SK-N-SH (cell line): ENCODE data around the gene RNPEPL1. TPM values are rescaled to one million over a fixed set of nuclear protein-coding genes. Genes with fewer than 3 reads are reported as not detected.

Experiments used
- CTCF ChIA-PET: fragments of 300-600, 350-600 bp; formaldehyde crosslinking; extraction: SDS; loops from one replicate; lab custom pipeline; 2021; lab: Yijun Ruan, JAX
- POLR2A ChIA-PET: fragments of 350-600 bp; sonication (Branson Sonifier 250); formaldehyde crosslinking; extraction: SDS; loops from one replicate; lab custom pipeline; 2020; ENCODE audit warnings: antibody characterized with exemption, inconsistent platforms; lab: Yijun Ruan, JAX
- DNase-seq: peaks from one replicate; pipeline ENCODE4 v3.0.0; 2012
- H2AFZ ChIP-seq: fragments of 200-600 bp; sonication (generic); 2 replicates; pipeline ENCODE4 v1.8.1; 2016; ENCODE audit warnings: antibody characterized with exemption, mild to moderate bottlenecking, low read depth
- H3F3A ChIP-seq: fragments of 200-600 bp; sonication (generic); replicated peaks from 2 replicates; pipeline ENCODE3; 2016; ENCODE audit warnings: antibody characterized with exemption, mild to moderate bottlenecking; ENCODE audit not compliant: insufficient read depth
- H3K27ac ChIP-seq, 2 experiments: fragments of 200-500 bp in 1 of 2; fragments of 200-600 bp in 1 of 2; sonication (Bioruptor generic) in 1 of 2; sonication (generic), shearing (Covaris generic) in 1 of 2; 2 replicates each; pipeline versions ENCODE4 v1.5.1 to v1.6.1; 2014 to 2016; ENCODE audit warnings: low read depth in 2 of 2, inconsistent platforms in 1 of 2, low read length in 1 of 2, mild to moderate bottlenecking in 1 of 2, mixed read lengths in 1 of 2
- H3K27me3 ChIP-seq: fragments of 200-600 bp; sonication (generic), shearing (Covaris generic); 2 replicates; pipeline ENCODE4 v1.6.1; 2016; ENCODE audit warnings: mixed run types; ENCODE audit not compliant: insufficient read depth
- H3K36me3 ChIP-seq, 2 experiments: fragments of 200-500 bp in 1 of 2; fragments of 200-600 bp in 1 of 2; sonication (Bioruptor generic) in 1 of 2; sonication (generic) in 1 of 2; replicated peaks in 1 of 2; 2 replicates each; pipeline versions ENCODE3 to v1.5.1; 2014 to 2016; ENCODE audit warnings: low read length in 1 of 2, mild to moderate bottlenecking in 1 of 2; ENCODE audit not compliant: insufficient read depth in 2 of 2, control insufficient read depth in 1 of 2
- H3K4me1 ChIP-seq, 2 experiments: fragments of 200-500 bp in 1 of 2; fragments of 200-600 bp in 1 of 2; sonication (Bioruptor generic) in 1 of 2; sonication (generic), shearing (Covaris generic) in 1 of 2; 2 replicates each; pipeline versions ENCODE4 v1.5.1 to v1.6.1; 2014 to 2016; ENCODE audit warnings: low read depth in 1 of 2, low read length in 1 of 2, mixed run types in 1 of 2; ENCODE audit not compliant: insufficient read depth in 2 of 2, control insufficient read depth in 1 of 2
- H3K4me2 ChIP-seq: fragments of 200-600 bp; sonication (generic), shearing (Covaris generic); 2 replicates; pipeline ENCODE4 v1.6.1; 2017; ENCODE audit warnings: mixed run types
- H3K4me3 ChIP-seq, 2 experiments: fragments of 200-500 bp in 1 of 2; fragments of 200-600 bp in 1 of 2; sonication (Bioruptor generic) in 1 of 2; sonication (generic), shearing (Covaris generic) in 1 of 2; 2 replicates each; pipeline versions ENCODE4 v1.5.1 to v1.8.1; 2014 to 2016; ENCODE audit warnings: low read depth in 2 of 2, inconsistent platforms in 1 of 2, low read length in 1 of 2, mild to moderate bottlenecking in 1 of 2, mixed read lengths in 1 of 2, moderate library complexity in 1 of 2
- H3K79me2 ChIP-seq: fragments of 200-600 bp; sonication (generic); 2 replicates; pipeline ENCODE4 v1.8.1; 2017; ENCODE audit warnings: mild to moderate bottlenecking; ENCODE audit not compliant: insufficient read depth
- H3K9ac ChIP-seq: fragments of 200-600 bp; sonication (generic); 2 replicates; pipeline ENCODE4 v1.6.1; 2017; ENCODE audit warnings: mixed run types
- H3K9me2 ChIP-seq: fragments of 200-600 bp; sonication (generic); 2 replicates; pipeline ENCODE4 v1.6.1; 2017; ENCODE audit warnings: mixed run types
- H3K9me3 ChIP-seq: fragments of 200-600 bp; sonication (generic); 2 replicates; pipeline ENCODE4 v1.6.1; 2017; ENCODE audit warnings: mixed run types, mild to moderate bottlenecking, moderate library complexity
- H4K20me1 ChIP-seq: fragments of 200-600 bp; sonication (generic); 2 replicates; pipeline ENCODE4 v1.6.1; 2017; ENCODE audit warnings: mild to moderate bottlenecking, mixed run types; ENCODE audit not compliant: insufficient read depth
- CHD2 ChIP-seq: fragments of 150-350 bp; IDR thresholded peaks from 2 replicates; pipeline ENCODE4 v1.6.1; 2018; ENCODE audit warnings: low read length; ENCODE audit not compliant: partially characterized antibody
- ELF1 ChIP-seq: IDR thresholded peaks from 2 replicates; pipeline ENCODE4 v1.4.0; 2012
- EP300 ChIP-seq, 2 experiments: IDR thresholded peaks; 2 replicates each; pipeline versions ENCODE4 v1.4.0 to v1.6.1; 2012; ENCODE audit warnings: borderline replicate concordance in 1 of 2, low read depth in 1 of 2, low read length in 1 of 2
- FOXJ3 ChIP-seq: sonication (generic); formaldehyde crosslinking; IDR thresholded peaks from 2 replicates; pipeline ENCODE4 v1.5.1; 2020; ENCODE audit warnings: mild to moderate bottlenecking, missing genetic modification reagents
- FOXM1 ChIP-seq: IDR thresholded peaks from 2 replicates; pipeline ENCODE4 v1.4.0; 2012; ENCODE audit warnings: low read depth, mild to moderate bottlenecking
- GABPA ChIP-seq: IDR thresholded peaks from 2 replicates; pipeline ENCODE4 v1.4.0; 2012; ENCODE audit warnings: low read depth, mild to moderate bottlenecking
- JUND ChIP-seq: IDR thresholded peaks from 2 replicates; pipeline ENCODE4 v1.4.0; 2012
- MEF2A ChIP-seq: IDR thresholded peaks from 2 replicates; pipeline ENCODE4 v1.4.0; 2012; ENCODE audit warnings: low read depth, borderline replicate concordance
- NRF1 ChIP-seq: IDR thresholded peaks from 2 replicates; pipeline ENCODE4 v1.6.1; 2012; ENCODE audit warnings: low read depth, mild to moderate bottlenecking, low read length
- POLR2AphosphoS5 ChIP-seq: IDR thresholded peaks from 2 replicates; pipeline ENCODE4 v1.6.1; 2012; ENCODE audit warnings: low read depth, low read length
- RAD21 ChIP-seq: IDR thresholded peaks from 2 replicates; pipeline ENCODE4 v1.6.1; 2012; ENCODE audit warnings: mild to moderate bottlenecking, low read length
- SMC3 ChIP-seq: IDR thresholded peaks from 2 replicates; pipeline ENCODE4 v1.6.1; 2012; ENCODE audit warnings: low read depth, low read length, improper control_type of control experiment
- TAF1 ChIP-seq: IDR thresholded peaks from 2 replicates; pipeline ENCODE4 v1.6.1; 2012; ENCODE audit warnings: low read depth, mild to moderate bottlenecking, low read length, moderate library complexity, borderline replicate concordance
- TCF12 ChIP-seq: IDR thresholded peaks from 2 replicates; pipeline ENCODE4 v1.4.0; 2012
- TEAD4 ChIP-seq: IDR thresholded peaks from 2 replicates; pipeline ENCODE4 v1.4.0; 2012; ENCODE audit warnings: mild to moderate bottlenecking, borderline replicate concordance; ENCODE audit not compliant: insufficient read depth
- YY1 ChIP-seq: IDR thresholded peaks from 2 replicates; pipeline ENCODE4 v1.4.0; 2012; ENCODE audit warnings: low read depth, mild to moderate bottlenecking
- WGBS: methylation state at CpG from one replicate; pipeline ENCODE4 v1.1.6; 2017; ENCODE audit warnings: low lambda C conversion rate; 5-methylcytosine and 5-hydroxymethylcytosine counted together
- polyA plus RNA-seq, 3 experiments: library from polyadenylated mRNA; depleted of rRNA; stranded (reverse); fragments of >200 nt; gene quantifications; 2 replicates each; pipeline ENCODE4 v1.2.3, GENCODE V29; 2012
- TF ChIP-seq, protein P1 (sequence below): IDR thresholded peaks from 2 replicates; pipeline ENCODE4; 2012
- TF ChIP-seq, protein P2 (sequence below): IDR thresholded peaks from 2 replicates; pipeline ENCODE4 v1.4.0; 2012; ENCODE audit warnings: low read depth
- TF ChIP-seq, protein P3 (sequence below): IDR thresholded peaks from 2 replicates; pipeline ENCODE4 v1.6.1; 2012; ENCODE audit warnings: mild to moderate bottlenecking, low read depth, low read length, moderate library complexity
- TF ChIP-seq, protein P4 (sequence below): fragments of 150-350 bp; IDR thresholded peaks from 2 replicates; pipeline ENCODE4 v1.6.1; 2017; ENCODE audit warnings: antibody characterized with exemption, low read length, low read depth, borderline replicate concordance
- TF ChIP-seq, protein P5 (sequence below): fragments of 150-350 bp; IDR thresholded peaks from 2 replicates; pipeline ENCODE4 v1.6.1; 2016; ENCODE audit warnings: mild to moderate bottlenecking, low read depth, low read length
- TF ChIP-seq, protein P6 (sequence below): IDR thresholded peaks from 2 replicates; pipeline ENCODE4 v1.4.0; 2012; ENCODE audit warnings: low read depth, borderline replicate concordance

The RNPEPL1 gene
- polyA plus RNA-seq, 1 of the 3 experiments (the other 2 are of a cell fraction) = 14.3 TPM

DNA sequence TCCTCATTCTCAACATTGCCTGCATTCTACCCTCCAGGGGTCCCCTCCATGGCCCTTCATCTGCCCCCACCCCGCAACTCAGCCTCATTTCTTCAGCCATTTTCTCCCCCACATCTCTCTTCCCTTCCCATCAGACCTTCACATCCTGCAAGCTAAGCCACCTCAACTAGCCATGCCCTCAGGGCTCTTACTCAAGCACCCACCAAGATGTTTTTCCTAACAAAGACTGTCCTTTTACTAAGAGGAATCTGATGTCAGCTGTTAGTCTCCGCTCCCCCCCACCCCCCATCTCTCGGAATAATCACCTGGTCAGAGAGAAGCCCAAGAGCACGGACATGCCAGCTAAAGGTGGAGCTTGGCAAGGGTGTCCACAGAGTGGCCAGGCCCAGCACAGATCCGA is 13.5 kb downstream of the RNPEPL1 start:
- H3K9me2 ChIP-seq = no peaks in the 10 kb centered on the region
- no peak overlapping the region for H3K4me3 ChIP-seq
- POLR2A ChIA-PET = no interaction called here
- CTCF ChIA-PET = interaction anchor here (0.9 kb wide), 1 partner anchor 18 kb away, joined by 3 read pairs; no protein-coding TSS in a partner anchor
- H3F3A ChIP-seq = peaks cover 3% of the 10 kb centered on the region
- no peak overlapping the region for H3K4me2 ChIP-seq
- TF ChIP-seq FOXJ3 (CRISPR knock-in tag) = no peak
- no peak for TF ChIP-seq POLR2AphosphoS5
- no peak for TF ChIP-seq TCF12
- no peak for TF ChIP-seq GABPA
- no peak overlapping the region for H3K27ac ChIP-seq
- no peak for DNase-seq
- peaks cover 6 to 20% of the 10 kb centered on the region in 2 experiments; a peak in 3 of 4 replicates for H3K4me1 ChIP-seq
- no peaks in the 10 kb centered on the region for H3K9me3 ChIP-seq
- 96% methylated on average over 5 of the region's 5 CpGs for WGBS
- no peak overlapping the region for H2AFZ ChIP-seq
- peaks cover 20% of the 10 kb centered on the region for H4K20me1 ChIP-seq
- H3K9ac ChIP-seq = no peak overlapping the region
- no peaks in the 10 kb centered on the region for H3K27me3 ChIP-seq
- H3K79me2 ChIP-seq = peaks cover 70% of the 10 kb centered on the region
- peaks cover 8 to 24% of the 10 kb centered on the region in 2 experiments for H3K36me3 ChIP-seq

DNA sequence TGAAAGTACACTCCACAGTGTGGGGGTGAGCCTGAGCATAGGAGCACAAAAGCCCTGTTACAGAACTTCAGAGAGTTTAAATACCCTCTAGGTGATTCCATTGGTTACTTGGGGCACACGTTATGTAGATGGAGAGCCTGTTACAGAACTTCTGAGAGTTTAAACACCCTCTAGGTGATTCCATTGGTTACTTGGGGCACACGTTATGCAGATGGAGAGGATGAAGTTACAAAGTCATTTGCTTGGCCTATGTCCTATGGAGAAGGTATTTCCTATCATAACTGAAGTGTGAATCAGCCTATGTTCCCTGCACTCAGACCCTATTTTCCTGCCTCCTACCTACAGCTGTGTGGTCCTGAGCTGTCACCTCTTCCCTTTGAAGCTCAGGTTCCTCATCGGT is 14.5 kb downstream of the RNPEPL1 start:
- no peak for DNase-seq
- no peak overlapping the region for H3K4me2 ChIP-seq
- no peak overlapping the region for H3K9ac ChIP-seq
- no peak overlapping the region for H3K4me3 ChIP-seq
- no peaks in the 10 kb centered on the region for H3K27me3 ChIP-seq
- H3K36me3 ChIP-seq = peaks cover 8 to 14% of the 10 kb centered on the region in 2 experiments
- ChIA-PET CTCF (no interaction called here), POLR2A (no interaction called here)
- peaks cover 79% of the 10 kb centered on the region for H3K79me2 ChIP-seq
- H4K20me1 ChIP-seq = peaks cover 24% of the 10 kb centered on the region
- H2AFZ ChIP-seq = no peak overlapping the region
- no peak overlapping the region for H3K27ac ChIP-seq
- H3K9me3 ChIP-seq = no peaks in the 10 kb centered on the region
- WGBS = 100% methylated on average over 3 of the region's 3 CpGs
- no peaks in the 10 kb centered on the region for H3K9me2 ChIP-seq
- peaks cover 11 to 25% of the 10 kb centered on the region in 2 experiments; a peak in 3 of 4 replicates for H3K4me1 ChIP-seq
- peaks cover 3% of the 10 kb centered on the region for H3F3A ChIP-seq
- TF ChIP-seq, protein P1, sequence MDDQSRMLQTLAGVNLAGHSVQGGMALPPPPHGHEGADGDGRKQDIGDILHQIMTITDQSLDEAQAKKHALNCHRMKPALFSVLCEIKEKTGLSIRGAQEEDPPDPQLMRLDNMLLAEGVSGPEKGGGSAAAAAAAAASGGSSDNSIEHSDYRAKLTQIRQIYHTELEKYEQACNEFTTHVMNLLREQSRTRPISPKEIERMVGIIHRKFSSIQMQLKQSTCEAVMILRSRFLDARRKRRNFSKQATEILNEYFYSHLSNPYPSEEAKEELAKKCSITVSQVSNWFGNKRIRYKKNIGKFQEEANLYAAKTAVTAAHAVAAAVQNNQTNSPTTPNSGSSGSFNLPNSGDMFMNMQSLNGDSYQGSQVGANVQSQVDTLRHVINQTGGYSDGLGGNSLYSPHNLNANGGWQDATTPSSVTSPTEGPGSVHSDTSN = no peak
- TF ChIP-seq, protein P2, sequence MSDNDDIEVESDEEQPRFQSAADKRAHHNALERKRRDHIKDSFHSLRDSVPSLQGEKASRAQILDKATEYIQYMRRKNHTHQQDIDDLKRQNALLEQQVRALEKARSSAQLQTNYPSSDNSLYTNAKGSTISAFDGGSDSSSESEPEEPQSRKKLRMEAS = no peak
- TF ChIP-seq TAF1 (no peak), EP300 (IDR thresholded peaks at IDR 0.05; ENCODE audit: borderline replicate concordance in 1 of 2, low read depth in 1 of 2, low read length in 1 of 2) (no peak), JUND (no peak), ELF1 (no peak), RAD21 (no peak), NRF1 (no peak), SMC3 (no peak), FOXM1 (no peak), TEAD4 (no peak), YY1 (no peak), MEF2A (no peak), CHD2 (no peak)
- TF ChIP-seq, protein P3, sequence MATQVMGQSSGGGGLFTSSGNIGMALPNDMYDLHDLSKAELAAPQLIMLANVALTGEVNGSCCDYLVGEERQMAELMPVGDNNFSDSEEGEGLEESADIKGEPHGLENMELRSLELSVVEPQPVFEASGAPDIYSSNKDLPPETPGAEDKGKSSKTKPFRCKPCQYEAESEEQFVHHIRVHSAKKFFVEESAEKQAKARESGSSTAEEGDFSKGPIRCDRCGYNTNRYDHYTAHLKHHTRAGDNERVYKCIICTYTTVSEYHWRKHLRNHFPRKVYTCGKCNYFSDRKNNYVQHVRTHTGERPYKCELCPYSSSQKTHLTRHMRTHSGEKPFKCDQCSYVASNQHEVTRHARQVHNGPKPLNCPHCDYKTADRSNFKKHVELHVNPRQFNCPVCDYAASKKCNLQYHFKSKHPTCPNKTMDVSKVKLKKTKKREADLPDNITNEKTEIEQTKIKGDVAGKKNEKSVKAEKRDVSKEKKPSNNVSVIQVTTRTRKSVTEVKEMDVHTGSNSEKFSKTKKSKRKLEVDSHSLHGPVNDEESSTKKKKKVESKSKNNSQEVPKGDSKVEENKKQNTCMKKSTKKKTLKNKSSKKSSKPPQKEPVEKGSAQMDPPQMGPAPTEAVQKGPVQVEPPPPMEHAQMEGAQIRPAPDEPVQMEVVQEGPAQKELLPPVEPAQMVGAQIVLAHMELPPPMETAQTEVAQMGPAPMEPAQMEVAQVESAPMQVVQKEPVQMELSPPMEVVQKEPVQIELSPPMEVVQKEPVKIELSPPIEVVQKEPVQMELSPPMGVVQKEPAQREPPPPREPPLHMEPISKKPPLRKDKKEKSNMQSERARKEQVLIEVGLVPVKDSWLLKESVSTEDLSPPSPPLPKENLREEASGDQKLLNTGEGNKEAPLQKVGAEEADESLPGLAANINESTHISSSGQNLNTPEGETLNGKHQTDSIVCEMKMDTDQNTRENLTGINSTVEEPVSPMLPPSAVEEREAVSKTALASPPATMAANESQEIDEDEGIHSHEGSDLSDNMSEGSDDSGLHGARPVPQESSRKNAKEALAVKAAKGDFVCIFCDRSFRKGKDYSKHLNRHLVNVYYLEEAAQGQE = no peak
- TF ChIP-seq, protein P4, sequence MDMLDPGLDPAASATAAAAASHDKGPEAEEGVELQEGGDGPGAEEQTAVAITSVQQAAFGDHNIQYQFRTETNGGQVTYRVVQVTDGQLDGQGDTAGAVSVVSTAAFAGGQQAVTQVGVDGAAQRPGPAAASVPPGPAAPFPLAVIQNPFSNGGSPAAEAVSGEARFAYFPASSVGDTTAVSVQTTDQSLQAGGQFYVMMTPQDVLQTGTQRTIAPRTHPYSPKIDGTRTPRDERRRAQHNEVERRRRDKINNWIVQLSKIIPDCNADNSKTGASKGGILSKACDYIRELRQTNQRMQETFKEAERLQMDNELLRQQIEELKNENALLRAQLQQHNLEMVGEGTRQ = no peak
- TF ChIP-seq, protein P5, sequence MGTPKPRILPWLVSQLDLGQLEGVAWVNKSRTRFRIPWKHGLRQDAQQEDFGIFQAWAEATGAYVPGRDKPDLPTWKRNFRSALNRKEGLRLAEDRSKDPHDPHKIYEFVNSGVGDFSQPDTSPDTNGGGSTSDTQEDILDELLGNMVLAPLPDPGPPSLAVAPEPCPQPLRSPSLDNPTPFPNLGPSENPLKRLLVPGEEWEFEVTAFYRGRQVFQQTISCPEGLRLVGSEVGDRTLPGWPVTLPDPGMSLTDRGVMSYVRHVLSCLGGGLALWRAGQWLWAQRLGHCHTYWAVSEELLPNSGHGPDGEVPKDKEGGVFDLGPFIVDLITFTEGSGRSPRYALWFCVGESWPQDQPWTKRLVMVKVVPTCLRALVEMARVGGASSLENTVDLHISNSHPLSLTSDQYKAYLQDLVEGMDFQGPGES = no peak
- TF ChIP-seq, protein P6, sequence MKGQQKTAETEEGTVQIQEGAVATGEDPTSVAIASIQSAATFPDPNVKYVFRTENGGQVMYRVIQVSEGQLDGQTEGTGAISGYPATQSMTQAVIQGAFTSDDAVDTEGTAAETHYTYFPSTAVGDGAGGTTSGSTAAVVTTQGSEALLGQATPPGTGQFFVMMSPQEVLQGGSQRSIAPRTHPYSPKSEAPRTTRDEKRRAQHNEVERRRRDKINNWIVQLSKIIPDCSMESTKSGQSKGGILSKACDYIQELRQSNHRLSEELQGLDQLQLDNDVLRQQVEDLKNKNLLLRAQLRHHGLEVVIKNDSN = no peak
